ENCODE data around the gene OR5H2.

OR5H2 gene

DNA sequence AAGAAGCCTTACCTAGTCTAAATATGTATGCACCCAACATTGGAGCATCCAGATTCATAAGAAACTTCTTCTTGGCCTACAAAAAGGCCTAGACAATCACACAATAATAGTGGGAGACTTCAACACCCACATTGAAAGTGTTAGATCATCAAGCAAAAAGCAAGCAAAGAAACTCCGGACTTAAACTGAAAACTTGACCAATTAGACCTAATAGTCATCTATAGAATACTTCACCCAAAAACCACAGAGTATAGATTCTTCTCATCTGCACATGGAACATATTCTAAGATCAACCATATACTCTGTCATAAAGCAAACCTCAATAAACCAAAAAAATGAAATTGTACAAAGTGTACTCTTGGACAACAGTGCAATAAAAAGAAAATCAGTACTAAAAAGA lies 49.0 kb downstream of the OR5H2 start:
- DNase-seq (ENCODE audit: low spot score) = no peak

All from cerebellar cortex (tissue), 1 donor.